Thyroid gland (tissue), 4 donors: ENCODE results near the gene PROK1.

Experiments used
- CTCF ChIP-seq, 6 experiments: fragments of 200-600 bp in 3 of 6; fragments of 450-650 bp in 3 of 6; sonication (generic) in 3 of 6; IDR thresholded peaks; one replicate each; pipeline ENCODE4 v1.5.1; 2016 to 2019; ENCODE audit warnings: antibody characterized with exemption in 6 of 6, mild to moderate bottlenecking in 2 of 6, inconsistent platforms in 1 of 6, moderate library complexity in 1 of 6
- POLR2A ChIP-seq, 2 donors: fragments of 450-650 bp; IDR thresholded peaks; one replicate each; pipeline ENCODE4 v1.6.1; 2017; ENCODE audit warnings: antibody characterized with exemption in 2 of 2, mild to moderate bottlenecking in 2 of 2, moderate library complexity in 1 of 2

- TF ChIP-seq CTCF (IDR thresholded peaks at IDR 0.05): no peak
- TF ChIP-seq POLR2A (IDR thresholded peaks at IDR 0.05): no peak
Measured at GRCh38 chr1:110462964-110463363, 12.0 kb downstream of the PROK1 start.
